GM10248 (cell line): ENCODE results near the gene ATP10D.

Experiments
- CTCF ChIA-PET: fragments of 300-600 bp; sonication (Branson Sonifier 250); formaldehyde crosslinking; extraction: SDS; loops from one replicate; lab custom pipeline; 2021; ENCODE audit warnings: antibody characterized with exemption; lab: Yijun Ruan, JAX
- POLR2A ChIA-PET: fragments of 350-650 bp; sonication (Branson Sonifier 250); formaldehyde crosslinking; extraction: SDS; loops from one replicate; lab custom pipeline; 2020; ENCODE audit warnings: antibody characterized with exemption; lab: Yijun Ruan, JAX
- DNase-seq: peaks from one replicate; pipeline ENCODE4 v3.0.0; 2012; ENCODE audit errors: extremely low spot score
- CTCF ChIP-seq: IDR thresholded peaks from 2 replicates; pipeline ENCODE4 v1.5.1; 2012; ENCODE audit warnings: mild to moderate bottlenecking, low read depth; ENCODE audit errors: extremely low read depth, missing control alignments, control extremely low read depth

The ATP10D gene

GRCh38 chr4:47566566-47566965 is 81.5 kb downstream of the ATP10D start:
- ChIA-PET CTCF (interaction anchor here (1.4 to 6.5 kb wide), 5 partner anchors 14 to 103 kb away, joined by 3 to 33 read pairs (median 3); partner anchors contain the start of genes ATP10D and COMMD8), POLR2A (no interaction called here)
- DNase-seq = no peak
- no peak for TF ChIP-seq CTCF

- ChIA-PET POLR2A (no interaction called here), CTCF (interaction anchor here (1.0 to 6.5 kb wide), 7 partner anchors 10 to 104 kb away, joined by 3 to 33 read pairs (median 3); partner anchors contain the start of genes ATP10D and COMMD8)
- no peak for DNase-seq
- no peak for TF ChIP-seq CTCF
These were observed 81.9 kb downstream of the ATP10D start for GRCh38 chr4:47566969-47567368.

GRCh38 chr4:47567511-47567910 is 82.4 kb downstream of the ATP10D start:
- POLR2A ChIA-PET = no interaction called here
- CTCF ChIA-PET = interaction anchor here (1.0 to 6.5 kb wide), 8 partner anchors 9 to 104 kb away, joined by 3 to 33 read pairs (median 3); partner anchors contain the start of genes ATP10D and COMMD8
- no peak for TF ChIP-seq CTCF
- DNase-seq = no peak

- no peak for TF ChIP-seq CTCF
- DNase-seq = no peak
- CTCF ChIA-PET = interaction anchor here (1.4 to 1.6 kb wide), 2 partner anchors 12 to 39 kb away, joined by 3 read pairs; no protein-coding TSS in a partner anchor
- POLR2A ChIA-PET = no interaction called here
These were observed 85.7 kb downstream of the ATP10D start for GRCh38 chr4:47570816-47571215.

GRCh38 chr4:47572981-47573380 is 87.9 kb downstream of the ATP10D start:
- POLR2A ChIA-PET = no interaction called here
- TF ChIP-seq CTCF = no peak
- CTCF ChIA-PET = interaction anchor here (1.2 kb wide), 3 partner anchors 9 to 46 kb away, joined by 3 to 6 read pairs (median 3); no protein-coding TSS in a partner anchor
- no peak for DNase-seq

- TF ChIP-seq CTCF = no peak
- ChIA-PET CTCF (interaction anchor here (2.2 kb wide), 1 partner anchor 10 kb away, joined by 7 read pairs; no protein-coding TSS in a partner anchor), POLR2A (no interaction called here)
- DNase-seq = no peak
These were observed 92.9 kb downstream of the ATP10D start for GRCh38 chr4:47577779-47578553.
